Measurements from ENCODE around the gene CHRM4.
"Not testable (repeated sequence)": the region's sequence is repeated elsewhere in the genome, so short reads cannot be mapped to it uniquely, and the experiment has no call there.

Gene CHRM4

GRCh38 chr11:46372086-46372485 is 19.5 kb downstream of the CHRM4 start:
- H4K20me1 ChIP-seq (ENCODE audit: insufficient read depth): no peaks in the 10 kb centered on the region
- no peak for TF ChIP-seq CTCF (conservative IDR thresholded peaks at IDR 0.05; ENCODE audit: low read depth, low read length)

GRCh38 chr11:46371262-46371661 is 20.3 kb downstream of the CHRM4 start:
- not testable (repeated sequence) for H2AFZ ChIP-seq (ENCODE audit: low read depth); H3K36me3 ChIP-seq (ENCODE audit: insufficient read depth); H3K27me3 ChIP-seq (ENCODE audit: insufficient read depth, low read depth); H3K9ac ChIP-seq; H3K4me3 ChIP-seq (IDR thresholded peaks at IDR 0.05; ENCODE audit: insufficient read depth, low read depth, low read length); H4K20me1 ChIP-seq (ENCODE audit: insufficient read depth); H3K4me2 ChIP-seq; H3K79me2 ChIP-seq (ENCODE audit: insufficient read depth, low read depth); H3K4me1 ChIP-seq (ENCODE audit: low read depth, poor library complexity, severe bottlenecking); H3K27ac ChIP-seq

More at GRCh38 chr11:46372086-46372485, 19.5 kb downstream of the CHRM4 start:
- no peaks in the 10 kb centered on the region for H3K36me3 ChIP-seq (ENCODE audit: insufficient read depth)
- no peak overlapping the region for H3K4me3 ChIP-seq (IDR thresholded peaks at IDR 0.05; ENCODE audit: insufficient read depth, low read depth, low read length)
- H3K4me2 ChIP-seq: no peak overlapping the region
- no peaks in the 10 kb centered on the region for H3K4me1 ChIP-seq (ENCODE audit: low read depth, poor library complexity, severe bottlenecking)
- H3K27me3 ChIP-seq (ENCODE audit: insufficient read depth, low read depth): no peaks in the 10 kb centered on the region
- no peak overlapping the region for H2AFZ ChIP-seq (ENCODE audit: low read depth)
- H3K9ac ChIP-seq: no peak overlapping the region
- H3K79me2 ChIP-seq (ENCODE audit: insufficient read depth, low read depth): no peaks in the 10 kb centered on the region
- H3K27ac ChIP-seq: no peak overlapping the region

GRCh38 chr11:46370253-46370652 is 21.3 kb downstream of the CHRM4 start:
- Histone ChIP-seq H3K36me3 (ENCODE audit: insufficient read depth) (no peaks in the 10 kb centered on the region), H3K27me3 (ENCODE audit: insufficient read depth, low read depth) (no peaks in the 10 kb centered on the region), H4K20me1 (ENCODE audit: insufficient read depth) (no peaks in the 10 kb centered on the region), H3K9ac (no peak overlapping the region), H3K4me3 (IDR thresholded peaks at IDR 0.05; ENCODE audit: insufficient read depth, low read depth, low read length) (no peak overlapping the region), H3K79me2 (ENCODE audit: insufficient read depth, low read depth) (no peaks in the 10 kb centered on the region), H3K4me1 (ENCODE audit: low read depth, poor library complexity, severe bottlenecking) (no peaks in the 10 kb centered on the region), H2AFZ (ENCODE audit: low read depth) (no peak overlapping the region), H3K4me2 (no peak overlapping the region), H3K27ac (no peak overlapping the region)
- no peak for TF ChIP-seq CTCF (conservative IDR thresholded peaks at IDR 0.05; ENCODE audit: low read depth, low read length)

- H3K4me2 ChIP-seq: no peak overlapping the region
- no peak overlapping the region for H3K27ac ChIP-seq
- no peaks in the 10 kb centered on the region for H3K79me2 ChIP-seq (ENCODE audit: insufficient read depth, low read depth)
- no peak overlapping the region for H2AFZ ChIP-seq (ENCODE audit: low read depth)
- no peak overlapping the region for H3K4me3 ChIP-seq (IDR thresholded peaks at IDR 0.05; ENCODE audit: insufficient read depth, low read depth, low read length)
- H3K9ac ChIP-seq: no peak overlapping the region
- H3K27me3 ChIP-seq (ENCODE audit: insufficient read depth, low read depth): no peaks in the 10 kb centered on the region
- TF ChIP-seq CTCF (conservative IDR thresholded peaks at IDR 0.05; ENCODE audit: low read depth, low read length): peak; percentile 85
- H3K36me3 ChIP-seq (ENCODE audit: insufficient read depth): no peaks in the 10 kb centered on the region
- no peaks in the 10 kb centered on the region for H4K20me1 ChIP-seq (ENCODE audit: insufficient read depth)
- H3K4me1 ChIP-seq (ENCODE audit: low read depth, poor library complexity, severe bottlenecking): no peaks in the 10 kb centered on the region
These were observed 22.0 kb downstream of the CHRM4 start for GRCh38 chr11:46369458-46370152.

GRCh38 chr11:46367916-46368267 is 23.7 kb downstream of the CHRM4 start:
- H3K4me2 ChIP-seq: no peak overlapping the region
- no peak overlapping the region for H3K4me3 ChIP-seq (IDR thresholded peaks at IDR 0.05; ENCODE audit: insufficient read depth, low read depth, low read length)
- H3K9ac ChIP-seq: no peak overlapping the region
- H3K4me1 ChIP-seq (ENCODE audit: low read depth, poor library complexity, severe bottlenecking): no peaks in the 10 kb centered on the region
- no peaks in the 10 kb centered on the region for H3K36me3 ChIP-seq (ENCODE audit: insufficient read depth)
- no peak overlapping the region for H3K27ac ChIP-seq
- H2AFZ ChIP-seq (ENCODE audit: low read depth): no peak overlapping the region
- H4K20me1 ChIP-seq (ENCODE audit: insufficient read depth): no peaks in the 10 kb centered on the region
- 0 out of 2 replicates have a peak, but pooled peaks have one; percentile 23 for TF ChIP-seq CTCF (conservative IDR thresholded peaks at IDR 0.05; ENCODE audit: low read depth, low read length)
- H3K27me3 ChIP-seq (ENCODE audit: insufficient read depth, low read depth): no peaks in the 10 kb centered on the region
- no peaks in the 10 kb centered on the region for H3K79me2 ChIP-seq (ENCODE audit: insufficient read depth, low read depth)
